SK-N-MC (cell line): Measurements from ENCODE around the gene OR4D10.

ENCODE experiments used
- DNase-seq: peaks from one replicate; pipeline ENCODE4 v3.0.0-alpha.2; 2011; ENCODE audit warnings: low read depth, low spot score
- H3K27ac ChIP-seq: fragments of 200-600 bp; sonication (generic); 2 replicates; pipeline ENCODE4 v1.5.1; 2016; ENCODE audit warnings: mixed run types
- H3K36me3 ChIP-seq: fragments of 200-600 bp; sonication (generic); 2 replicates; pipeline ENCODE4 v1.6.1; 2017; ENCODE audit warnings: antibody characterized with exemption, low read length, mixed read lengths; ENCODE audit not compliant: insufficient read depth
- H3K4me3 ChIP-seq: fragments of 200-600 bp; sonication (generic); 2 replicates; pipeline ENCODE4 v1.5.1; 2016
- H3K9ac ChIP-seq: fragments of 200-600 bp; sonication (generic); 2 replicates; pipeline ENCODE4 v1.8.0; 2017; ENCODE audit warnings: mixed run types, mixed read lengths; ENCODE audit not compliant: insufficient read length
- H3K9me3 ChIP-seq: fragments of 200-600 bp; sonication (generic); 2 replicates; pipeline ENCODE4 v1.6.1; 2017; ENCODE audit warnings: low read depth, mild to moderate bottlenecking, antibody characterized with exemption, low read length, moderate library complexity, mixed read lengths
- EZH2 ChIP-seq: fragments of 200-600 bp; sonication (generic); IDR thresholded peaks from one replicate; pipeline ENCODE4 v1.6.1; 2017; ENCODE audit warnings: antibody characterized with exemption
- FOXP2 ChIP-seq: optimal IDR thresholded peaks from 2 replicates; pipeline ENCODE3; 2011; ENCODE audit warnings: mild to moderate bottlenecking, moderate library complexity; ENCODE audit not compliant: insufficient read depth; ENCODE audit errors: extremely low read length, control extremely low read depth
- POLR2AphosphoS5 ChIP-seq: IDR thresholded peaks from 2 replicates; pipeline ENCODE4 v1.6.1; 2012; ENCODE audit warnings: mild to moderate bottlenecking, low read depth, low read length, borderline replicate concordance

OR4D10 gene

GRCh38 chr11:59448484-59448883 is 24.6 kb upstream of the OR4D10 start:
- no peaks in the 10 kb centered on the region for H3K36me3 ChIP-seq
- DNase-seq = no peak
- no peak overlapping the region for H3K27ac ChIP-seq
- H3K9ac ChIP-seq = no peak overlapping the region
- TF ChIP-seq POLR2AphosphoS5 (no peak), FOXP2 (no peak), EZH2 (no peak)
- no peak overlapping the region for H3K4me3 ChIP-seq
- no peaks in the 10 kb centered on the region for H3K9me3 ChIP-seq

GRCh38 chr11:59456661-59457060 is 16.5 kb upstream of the OR4D10 start, which contains the start of gene OR4D6:
Gene OR4D6, plus strand, starts transcription at chr11:59456961. Its CDS starts 0 bp downstream, at chr11:59456961.
- H3K9ac ChIP-seq = no peak within 1 kb of the TSS

GRCh38 chr11:59459916-59460315 is 13.2 kb upstream of the OR4D10 start:
- H3K9me3 ChIP-seq = no peaks in the 10 kb centered on the region
- H3K36me3 ChIP-seq = no peaks in the 10 kb centered on the region
- no peak overlapping the region for H3K9ac ChIP-seq
- TF ChIP-seq EZH2 = no peak
- no peak for TF ChIP-seq FOXP2
- no peak overlapping the region for H3K27ac ChIP-seq
- DNase-seq = no peak
- no peak overlapping the region for H3K4me3 ChIP-seq

More at GRCh38 chr11:59456661-59457060, 16.5 kb upstream of the OR4D10 start, which contains the start of gene OR4D6:
- Histone ChIP-seq H3K27ac (no peak within 1 kb of the TSS), H3K4me3 (no peak within 1 kb of the TSS), H3K9me3 (no peaks in the 10 kb centered on the region), H3K36me3 (no peaks in the 10 kb centered on the region)
- DNase-seq = no peak
- no peak for TF ChIP-seq EZH2
- no peak for TF ChIP-seq POLR2AphosphoS5
- no peak for TF ChIP-seq FOXP2

- no peak overlapping the region for H3K4me3 ChIP-seq
- H3K9me3 ChIP-seq = no peaks in the 10 kb centered on the region
- TF ChIP-seq POLR2AphosphoS5 (no peak), FOXP2 (no peak), EZH2 (no peak)
- no peak for DNase-seq
- no peak overlapping the region for H3K9ac ChIP-seq
- H3K27ac ChIP-seq = no peak overlapping the region
- H3K36me3 ChIP-seq = no peaks in the 10 kb centered on the region
Observed at GRCh38 chr11:59463190-59463641, 9.9 kb upstream of the OR4D10 start.

- no peak for DNase-seq
- Histone ChIP-seq H3K9me3 (no peaks in the 10 kb centered on the region), H3K4me3 (no peak overlapping the region), H3K36me3 (no peaks in the 10 kb centered on the region), H3K9ac (no peak overlapping the region), H3K27ac (no peak overlapping the region)
- no peak for TF ChIP-seq FOXP2
- no peak for TF ChIP-seq EZH2
Observed at GRCh38 chr11:59475176-59475575, 2.1 kb downstream of the OR4D10 start.

GRCh38 chr11:59479906-59480305 is 6.8 kb downstream of the OR4D10 start:
- TF ChIP-seq FOXP2 = no peak
- TF ChIP-seq EZH2 = no peak
- no peak for TF ChIP-seq POLR2AphosphoS5
- no peak for DNase-seq
- Histone ChIP-seq H3K27ac (no peak overlapping the region), H3K9me3 (no peaks in the 10 kb centered on the region), H3K4me3 (no peak overlapping the region), H3K9ac (no peak overlapping the region), H3K36me3 (no peaks in the 10 kb centered on the region)

GRCh38 chr11:59480359-59480758 is 7.2 kb downstream of the OR4D10 start:
- no peak for DNase-seq
- TF ChIP-seq POLR2AphosphoS5 (no peak), FOXP2 (no peak), EZH2 (no peak)
- H3K4me3 ChIP-seq = no peak overlapping the region
- H3K9me3 ChIP-seq = no peaks in the 10 kb centered on the region
- H3K9ac ChIP-seq = no peak overlapping the region
- H3K27ac ChIP-seq = no peak overlapping the region
- no peaks in the 10 kb centered on the region for H3K36me3 ChIP-seq

GRCh38 chr11:59501931-59502330 is 28.8 kb downstream of the OR4D10 start:
- Histone ChIP-seq H3K4me3 (no peak overlapping the region), H3K36me3 (no peaks in the 10 kb centered on the region), H3K9ac (no peak overlapping the region), H3K27ac (no peak overlapping the region), H3K9me3 (no peaks in the 10 kb centered on the region)
- TF ChIP-seq EZH2 (no peak), POLR2AphosphoS5 (no peak), FOXP2 (no peak)
- no peak for DNase-seq

GRCh38 chr11:59503276-59503675 is 30.2 kb downstream of the OR4D10 start, which contains the start of gene OR4D11:
Gene OR4D11, plus strand, starts transcription at chr11:59503576. Its CDS starts 0 bp downstream, at chr11:59503576.
- TF ChIP-seq EZH2 (no peak), POLR2AphosphoS5 (no peak), FOXP2 (no peak)
- Histone ChIP-seq H3K27ac (no peak within 1 kb of the TSS), H3K9me3 (no peaks in the 10 kb centered on the region), H3K36me3 (no peaks in the 10 kb centered on the region), H3K4me3 (no peak within 1 kb of the TSS), H3K9ac (no peak within 1 kb of the TSS)
- DNase-seq = no peak
